Activated CD4-positive, alpha-beta T cell treated with anti-CD3 and anti-CD28 coated beads, Interleukin-10, Interleukin-2, amounts not matched to agents 100 ng/mL and 50 ng/mL, durations not matched to agents 16 hours and 8 hours (primary cell): ENCODE results near the gene RRAS2.
"Not testable (repeated sequence)": the region's sequence is repeated elsewhere in the genome, so short reads cannot be mapped to it uniquely, and the experiment has no call there.

ENCODE experiments used
- DNase-seq: peaks from one replicate; pipeline ENCODE4 v3.0.0-alpha.2; 2020

Gene RRAS2

DNA sequence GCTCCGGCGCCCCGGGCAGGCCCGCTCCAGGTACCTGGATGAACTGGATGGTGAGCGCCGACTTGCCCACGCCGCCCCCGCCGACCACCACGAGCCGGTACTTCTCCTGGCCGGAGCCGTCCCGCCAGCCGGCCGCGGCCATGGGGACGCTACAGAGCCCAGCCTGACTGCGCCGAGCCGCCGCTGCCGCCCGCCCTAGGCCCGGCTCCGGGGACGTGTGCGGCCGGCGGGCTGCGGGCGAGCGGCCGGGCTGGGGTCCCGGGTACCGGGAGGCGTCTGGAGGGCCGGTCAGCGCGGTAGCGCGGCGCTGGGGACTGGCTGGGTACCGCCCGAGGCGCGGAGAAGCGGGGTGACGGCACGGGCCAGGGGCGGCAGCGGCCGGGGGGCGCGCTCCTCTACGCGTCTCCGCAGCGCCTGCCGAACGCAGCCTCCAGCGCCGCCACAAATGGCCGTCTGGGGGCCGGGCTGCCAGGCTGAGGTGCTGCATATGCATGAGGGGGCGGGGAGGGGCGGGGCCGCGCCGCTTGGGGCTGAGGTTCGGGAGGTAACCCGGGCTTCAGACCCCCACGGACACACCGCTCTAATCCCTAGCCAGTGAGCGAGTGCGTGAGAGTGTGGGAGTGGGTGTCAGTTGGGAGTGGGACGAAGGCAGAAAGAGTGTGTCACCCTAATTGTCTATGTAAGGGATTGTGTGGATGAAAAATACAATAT, at the start of gene RRAS2:
RRAS2 (minus strand) TSS at position 455 of the 711 bp plus-strand sequence; CDS start at position 142, 313 bp downstream.
- peak; percentile 86 for DNase-seq

DNA sequence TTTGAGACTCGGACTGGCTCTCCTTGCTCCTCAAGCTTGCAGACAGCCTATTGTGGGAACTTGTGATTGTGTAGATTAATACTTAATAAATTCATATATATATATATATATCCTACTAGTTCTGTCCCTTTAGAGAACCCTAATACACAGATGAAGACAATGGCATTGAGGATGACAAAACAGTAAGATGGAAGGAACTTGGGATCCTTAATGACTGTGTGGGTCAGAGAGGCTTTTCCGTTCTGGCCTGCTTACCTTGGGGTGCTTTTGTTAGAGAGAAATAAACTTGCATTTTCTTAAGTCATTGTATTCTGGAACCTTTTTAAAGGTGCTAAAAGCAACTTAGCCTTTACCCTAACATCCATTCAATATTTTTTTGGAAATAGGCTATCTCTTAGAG, 49.6 kb upstream of the RRAS2 start:
- no peak for DNase-seq

DNA sequence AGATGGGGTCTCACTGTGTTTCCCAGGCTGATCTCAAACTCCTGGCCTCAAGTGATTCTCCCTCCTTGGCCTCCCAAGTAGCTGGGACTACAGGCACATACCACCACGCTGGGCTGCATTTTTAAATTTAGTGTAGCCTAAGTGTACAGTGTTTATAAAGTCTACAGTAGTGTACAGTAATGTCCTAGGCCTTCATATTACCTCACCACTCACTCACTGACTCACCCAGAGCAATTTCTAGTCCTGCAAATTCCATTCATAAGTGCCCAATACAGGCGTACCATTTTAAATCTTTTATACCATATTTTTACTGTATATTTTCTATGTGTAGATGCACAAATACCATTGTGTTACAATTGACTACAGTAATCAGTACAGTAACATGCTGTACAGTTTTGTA, 47.1 kb upstream of the RRAS2 start:
- DNase-seq, result not testable (repeated sequence)

DNA sequence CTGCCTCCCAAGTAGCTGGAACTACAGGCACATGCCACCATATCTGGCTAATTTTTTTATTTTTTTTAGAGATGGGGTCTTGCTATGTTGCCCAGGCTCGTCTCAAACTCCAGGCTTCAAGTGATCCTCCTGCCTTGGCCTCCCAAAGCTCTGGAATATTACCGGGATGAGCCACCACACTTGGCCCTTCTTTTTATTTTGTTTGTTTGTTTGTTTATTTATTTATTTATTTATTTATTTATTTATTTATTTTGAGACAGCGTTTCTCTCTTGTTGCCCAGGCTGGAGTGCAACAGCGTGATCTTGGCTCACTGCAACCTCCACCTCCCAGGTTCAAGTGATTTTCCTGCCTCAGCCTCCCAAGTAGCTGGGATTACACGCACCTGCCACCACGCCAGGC, 44.5 kb upstream of the RRAS2 start:
- not testable (repeated sequence) for DNase-seq

DNA sequence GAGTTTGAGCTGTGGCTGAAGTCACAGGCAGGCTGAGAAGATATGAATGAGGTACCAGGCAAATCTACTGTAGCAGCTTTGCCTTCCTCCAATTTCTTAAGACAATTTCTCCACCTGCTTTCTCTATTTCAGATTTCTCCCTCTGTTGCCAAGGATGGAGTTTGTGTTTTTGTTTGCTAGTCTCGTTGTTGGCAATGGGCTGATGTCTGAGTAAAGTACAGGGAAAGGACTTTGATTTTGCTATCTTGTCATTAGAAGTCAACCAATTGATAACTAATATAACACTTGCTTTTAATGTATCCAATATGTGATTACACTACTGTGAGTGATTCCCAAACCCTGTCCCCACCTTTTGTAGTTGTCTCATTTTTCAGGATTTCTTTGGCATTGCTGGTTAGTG, 40.1 kb upstream of the RRAS2 start:
- no peak for DNase-seq

DNA sequence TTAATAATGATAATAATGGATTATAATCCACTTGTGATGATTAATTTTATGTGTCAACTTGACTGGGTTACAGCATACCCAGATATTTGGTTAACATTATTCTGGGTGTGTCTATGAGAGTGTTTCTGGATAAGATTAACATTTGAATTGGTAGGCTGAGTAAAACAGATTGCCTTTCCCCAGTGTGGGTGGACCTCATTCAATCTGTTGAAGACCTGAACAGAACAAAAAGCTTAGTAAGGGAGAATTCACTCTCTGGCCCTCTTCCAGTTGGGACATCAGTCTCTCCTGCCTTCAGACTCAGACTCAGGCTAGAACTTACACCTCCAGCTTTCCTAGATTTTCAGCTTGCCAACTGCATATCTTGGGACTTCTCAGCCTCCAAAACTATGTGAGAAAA, 37.3 kb upstream of the RRAS2 start:
- no peak for DNase-seq

DNA sequence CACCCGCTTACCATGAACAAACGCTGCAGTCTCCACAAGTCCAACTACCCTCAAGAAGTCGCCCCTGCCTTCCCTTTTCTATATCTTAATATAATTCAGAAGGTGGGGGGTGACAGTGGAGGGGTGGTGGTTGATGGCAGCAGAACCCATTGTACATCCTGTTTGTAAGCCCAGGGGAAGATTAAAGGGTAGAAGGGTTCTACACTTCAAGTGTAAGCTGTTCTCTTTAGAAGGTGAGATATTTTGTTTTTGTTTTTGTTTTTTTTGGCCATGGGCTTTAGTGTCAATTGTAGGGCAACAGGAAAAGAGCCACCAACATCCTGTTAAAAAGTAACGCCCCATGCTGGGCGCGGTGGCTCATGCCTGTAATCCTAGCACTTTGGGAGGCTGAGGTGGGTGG, 34.9 kb upstream of the RRAS2 start:
- no peak for DNase-seq

DNA sequence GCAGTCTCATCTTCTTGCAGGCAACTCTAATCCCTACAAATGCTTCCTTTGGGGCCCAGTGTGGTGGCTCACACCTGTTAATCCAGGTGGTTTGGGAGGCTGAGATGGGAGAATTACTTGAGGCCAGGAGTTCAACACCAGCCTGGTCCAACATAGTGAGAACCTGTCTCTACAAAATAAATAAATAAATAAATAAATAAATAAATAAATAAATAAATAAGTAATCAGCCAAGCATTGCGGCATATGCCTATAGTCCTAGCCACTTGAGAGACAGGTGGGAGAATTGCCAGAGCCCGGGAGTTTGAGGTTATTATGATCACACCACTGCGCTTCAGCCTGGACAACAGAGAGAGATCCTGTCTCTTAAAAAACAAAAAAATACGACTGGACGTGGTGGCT, 34.1 kb upstream of the RRAS2 start:
- no peak for DNase-seq

DNA sequence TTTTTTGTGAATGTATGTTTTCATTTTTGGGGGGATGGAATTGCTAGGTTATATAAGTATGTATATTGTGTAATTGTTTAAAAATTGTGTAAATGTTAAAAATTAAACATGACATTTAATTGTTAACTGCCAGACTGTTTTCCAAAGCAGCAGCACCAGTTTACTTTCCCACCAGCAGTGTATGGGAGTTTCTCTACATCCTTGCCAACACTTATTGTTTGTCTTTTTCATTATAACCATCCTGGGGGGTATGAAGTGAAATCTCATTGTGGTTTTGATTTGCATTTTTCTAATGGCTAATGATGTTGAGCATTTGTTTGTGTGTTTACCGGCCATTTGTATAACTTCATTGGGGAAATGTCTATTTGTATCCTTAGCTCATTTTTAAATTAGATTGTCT, 31.7 kb upstream of the RRAS2 start:
- DNase-seq, result no peak

DNA sequence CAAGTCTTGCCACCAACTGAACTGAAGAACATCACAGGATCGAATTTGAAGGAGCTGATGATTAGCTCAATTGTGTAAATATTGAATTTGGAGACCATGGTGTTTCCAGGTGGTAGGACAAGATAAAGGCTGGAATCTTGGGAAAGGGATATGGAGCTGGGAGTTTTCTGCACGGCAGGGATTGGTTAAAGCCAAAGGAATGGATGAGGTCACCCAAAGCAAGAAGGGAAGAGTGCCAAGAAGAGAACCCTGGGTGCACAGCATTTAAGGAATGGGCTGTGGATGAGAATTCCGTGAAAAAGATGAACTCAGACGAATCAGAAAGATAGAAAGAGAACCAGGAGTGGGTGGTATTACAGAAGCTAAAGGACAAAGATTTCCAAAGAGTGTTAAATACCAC, 29.4 kb upstream of the RRAS2 start:
- no peak for DNase-seq

DNA sequence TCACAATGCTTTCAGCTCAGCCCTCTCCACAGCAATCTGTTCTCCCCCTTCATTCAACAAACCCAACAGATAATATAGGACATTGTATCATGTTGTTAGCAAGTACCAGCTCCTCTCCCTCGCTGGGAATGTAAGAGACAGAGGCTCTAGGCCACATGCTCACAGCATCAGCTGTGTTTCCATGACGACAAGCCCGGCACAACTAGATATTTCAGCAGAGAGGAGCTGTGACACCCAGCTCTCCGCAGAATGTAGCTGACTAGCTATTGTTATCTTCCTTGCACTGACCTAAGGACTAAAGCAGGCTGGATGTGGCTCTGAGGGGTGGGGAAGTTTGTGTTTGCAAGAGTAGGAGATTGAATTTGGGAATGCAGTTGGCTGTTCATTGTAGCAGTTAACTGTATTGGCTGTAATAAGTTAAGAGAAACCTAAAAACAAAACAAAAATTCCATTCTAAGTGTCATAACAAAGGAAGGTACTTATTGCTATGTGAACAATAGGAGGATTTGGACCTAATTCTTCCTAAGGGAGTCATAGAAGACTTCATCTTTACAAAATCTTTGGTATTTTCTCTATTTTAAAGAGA, 28.0 kb upstream of the RRAS2 start:
- DNase-seq, result no peak

DNA sequence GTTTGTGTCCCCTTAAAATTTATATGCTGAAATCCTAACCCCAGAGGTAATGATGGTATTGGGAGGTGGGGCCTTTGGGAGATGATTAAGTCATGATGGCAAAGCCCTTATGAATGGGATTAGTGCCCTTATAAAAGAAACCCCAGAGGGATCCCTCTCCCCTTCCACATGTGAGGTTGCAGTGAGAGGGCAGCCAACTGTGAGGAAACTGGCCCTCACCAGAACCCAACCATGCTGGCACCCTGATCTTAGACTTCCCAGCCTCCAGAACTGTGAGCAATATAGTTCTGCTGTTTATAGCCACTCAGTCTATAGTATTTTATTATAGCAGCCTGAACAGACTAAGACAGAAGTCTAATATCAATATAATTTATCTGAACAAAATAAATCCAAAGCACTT, 27.1 kb upstream of the RRAS2 start:
- DNase-seq, result no peak

DNA sequence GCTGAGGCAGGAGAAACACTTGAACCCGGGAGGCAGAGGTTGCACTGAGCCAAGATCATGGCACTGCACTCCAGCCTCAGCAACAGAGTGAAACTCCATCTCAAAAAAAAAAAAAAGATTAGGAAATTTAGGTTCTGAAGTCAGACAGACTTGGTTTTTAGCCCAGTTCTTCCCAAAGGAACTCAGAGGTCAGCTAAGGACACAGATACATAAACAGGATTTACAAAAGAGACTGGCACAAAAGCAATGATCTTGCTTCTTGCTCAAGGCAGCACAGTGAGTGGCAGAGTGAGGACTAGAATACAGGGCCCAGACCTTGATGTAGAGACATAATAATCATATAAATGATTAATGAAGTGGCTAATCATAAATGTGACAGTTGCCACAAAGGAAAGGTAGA, 25.4 kb upstream of the RRAS2 start:
- no peak for DNase-seq

DNA sequence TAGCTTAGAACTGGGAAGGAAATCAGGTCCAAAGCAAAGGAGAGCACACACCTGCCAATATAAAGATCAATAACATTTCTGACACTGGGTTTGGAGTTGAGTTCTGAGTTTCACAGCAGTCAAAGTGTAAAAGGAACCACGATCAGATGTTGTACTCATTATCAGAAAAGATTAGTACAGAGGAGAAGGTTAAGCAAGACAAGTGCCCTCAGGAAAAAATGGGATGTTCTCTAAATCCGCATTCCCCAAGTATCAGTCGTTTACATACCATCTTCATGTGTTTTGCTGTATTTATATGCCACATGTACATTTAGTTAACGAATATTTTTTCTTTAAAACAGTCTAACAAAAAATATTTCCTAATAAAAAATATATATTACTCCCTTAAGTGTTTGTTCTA, 23.0 kb upstream of the RRAS2 start:
- DNase-seq, result no peak

DNA sequence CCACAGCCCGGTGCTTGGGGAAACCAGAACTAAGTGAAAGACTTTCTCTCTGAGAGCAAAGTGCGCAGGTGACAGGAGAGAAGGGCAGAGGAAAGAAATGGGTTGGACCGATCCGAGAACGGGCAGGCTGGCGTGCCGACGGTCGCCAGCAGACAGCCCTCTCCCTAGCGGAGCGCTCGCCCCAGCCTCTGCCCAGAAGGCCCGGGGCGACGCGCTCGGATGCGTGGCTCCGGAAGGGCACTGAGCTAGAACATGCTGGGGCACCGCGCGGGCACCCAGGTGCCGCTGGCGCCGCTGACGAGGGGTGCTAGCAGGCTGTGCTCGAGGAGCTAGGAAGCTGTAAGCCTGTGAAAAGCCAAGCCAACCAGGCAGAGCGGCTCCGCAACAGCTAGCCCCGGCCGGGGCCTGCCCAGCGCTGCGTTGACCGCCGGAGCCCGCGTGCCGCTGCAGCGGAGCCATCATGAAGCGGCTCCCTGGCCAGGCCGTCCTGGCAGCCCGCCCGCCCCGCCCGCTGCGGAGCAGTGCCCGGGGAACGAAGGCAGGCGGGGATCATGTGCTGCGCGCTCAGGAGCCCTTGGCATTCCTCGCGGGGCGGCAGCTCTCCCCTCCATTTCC, 22.1 kb upstream of the RRAS2 start:
- DNase-seq, result peak; percentile 63

DNA sequence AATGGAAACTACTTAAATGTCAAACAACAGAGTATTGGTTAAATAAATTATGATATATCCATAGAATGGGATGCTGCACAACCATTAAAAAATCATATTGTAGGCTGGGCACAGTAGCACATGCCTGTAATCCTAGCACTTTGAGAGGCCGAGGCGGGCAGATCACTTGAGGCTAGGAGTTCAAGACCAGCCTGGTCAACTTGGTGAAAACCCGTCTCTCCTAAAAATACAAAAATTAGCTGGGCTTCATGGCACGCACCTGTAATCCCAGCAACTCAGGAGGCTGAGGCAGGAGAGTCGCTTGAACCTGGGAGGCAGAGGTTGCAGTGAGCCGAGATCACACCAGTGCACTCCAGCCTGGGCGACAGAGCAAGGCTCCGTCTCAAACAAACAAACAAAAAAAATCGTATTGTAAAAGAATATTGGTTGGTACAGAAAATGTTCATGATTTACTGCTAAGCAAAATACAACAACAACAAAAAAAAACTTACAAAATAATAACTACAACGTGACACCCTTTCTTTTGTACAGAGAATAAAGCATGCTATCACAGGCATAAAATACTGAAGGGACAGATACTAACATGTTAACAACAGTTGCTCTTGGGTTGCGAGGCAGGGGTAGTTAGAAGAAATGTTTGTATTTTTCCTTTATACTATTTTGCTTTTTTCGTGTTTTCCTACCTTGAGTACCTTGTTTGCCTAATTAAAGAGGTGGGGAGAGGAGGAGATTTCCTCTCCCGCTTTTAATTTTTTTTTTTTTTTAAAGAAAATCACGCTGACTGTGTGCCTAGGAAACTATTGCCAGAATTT, 21.3 kb upstream of the RRAS2 start:
- no peak for DNase-seq

DNA sequence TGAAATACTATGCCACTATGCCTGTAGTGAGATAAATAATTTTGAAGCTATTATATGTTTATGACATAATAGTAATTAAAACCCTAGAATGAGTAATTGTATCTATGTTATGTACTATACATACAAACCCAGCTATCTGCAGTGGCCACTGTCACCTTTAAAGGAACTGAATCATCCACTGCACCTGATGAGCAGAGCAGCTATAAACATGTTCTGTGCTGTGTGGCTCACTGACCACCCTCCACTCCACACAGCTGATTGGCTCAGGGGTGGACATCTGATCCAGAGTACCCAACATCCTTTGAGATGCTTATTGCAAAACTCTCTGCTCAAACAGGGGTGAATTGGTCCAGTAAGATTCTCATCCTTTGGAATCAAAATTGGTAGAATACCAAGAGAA, 19.2 kb upstream of the RRAS2 start:
- no peak for DNase-seq

DNA sequence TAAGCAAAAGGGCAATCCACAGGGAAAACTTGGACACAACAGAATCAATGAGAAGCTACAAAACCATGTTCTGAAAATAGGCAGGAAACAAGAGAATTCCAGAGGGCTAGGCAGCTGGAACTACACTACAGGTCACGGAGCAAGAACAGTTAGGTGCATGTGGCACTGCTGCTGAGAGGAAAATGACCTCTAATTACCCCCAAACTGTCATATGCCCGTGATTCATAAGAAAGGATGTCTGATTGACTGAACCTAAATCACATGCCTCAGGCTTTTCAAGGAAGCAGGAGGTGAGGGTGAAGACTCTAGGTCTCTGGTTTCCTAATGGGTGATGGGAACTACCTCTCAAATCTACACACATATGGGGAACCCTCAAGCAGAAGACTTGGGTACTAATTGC, 17.9 kb upstream of the RRAS2 start:
- peak; percentile 19 for DNase-seq

DNA sequence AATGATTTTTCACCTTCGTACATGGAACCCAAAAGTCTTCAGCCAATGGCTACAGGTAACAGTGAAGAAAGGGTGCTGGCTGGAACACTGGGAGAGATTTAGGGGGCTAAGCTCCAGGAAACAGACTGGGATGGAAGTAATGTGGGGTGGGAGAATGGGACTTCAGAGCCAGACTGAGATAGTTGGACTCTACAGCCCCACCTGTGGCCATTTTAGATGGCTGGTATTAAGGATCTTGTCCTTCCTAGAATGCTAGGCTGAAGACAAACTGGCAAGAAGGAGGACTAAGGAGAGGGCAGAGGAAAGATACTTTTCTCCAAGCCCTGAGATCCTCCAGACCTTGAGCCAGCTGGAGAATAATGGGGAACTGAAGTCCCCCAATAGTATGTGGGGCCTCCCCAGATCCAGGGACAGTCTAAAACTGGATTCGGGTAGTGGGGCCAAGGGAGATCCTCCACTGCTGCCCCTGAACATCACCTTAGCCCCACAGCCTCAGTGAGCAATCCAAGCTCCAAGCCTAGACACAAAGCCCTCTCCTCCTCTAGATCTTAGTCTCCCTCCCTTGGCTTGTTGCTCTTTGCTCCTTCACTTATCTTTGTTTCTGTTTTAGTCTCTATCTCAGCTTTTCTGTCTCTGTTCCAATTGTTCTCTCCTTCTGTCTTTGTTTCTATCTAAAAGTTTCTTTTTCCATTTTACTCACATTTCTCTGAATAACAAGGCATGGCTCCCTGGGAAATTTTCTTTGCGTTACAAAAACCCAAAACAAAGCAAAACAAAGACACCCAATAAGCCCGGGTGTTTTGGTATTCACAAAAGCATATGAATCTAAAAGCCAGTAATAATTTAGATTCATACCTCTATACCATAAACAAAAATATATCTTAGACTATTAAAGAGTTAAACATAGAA, 16.2 kb upstream of the RRAS2 start:
- peak; percentile 64 for DNase-seq

DNA sequence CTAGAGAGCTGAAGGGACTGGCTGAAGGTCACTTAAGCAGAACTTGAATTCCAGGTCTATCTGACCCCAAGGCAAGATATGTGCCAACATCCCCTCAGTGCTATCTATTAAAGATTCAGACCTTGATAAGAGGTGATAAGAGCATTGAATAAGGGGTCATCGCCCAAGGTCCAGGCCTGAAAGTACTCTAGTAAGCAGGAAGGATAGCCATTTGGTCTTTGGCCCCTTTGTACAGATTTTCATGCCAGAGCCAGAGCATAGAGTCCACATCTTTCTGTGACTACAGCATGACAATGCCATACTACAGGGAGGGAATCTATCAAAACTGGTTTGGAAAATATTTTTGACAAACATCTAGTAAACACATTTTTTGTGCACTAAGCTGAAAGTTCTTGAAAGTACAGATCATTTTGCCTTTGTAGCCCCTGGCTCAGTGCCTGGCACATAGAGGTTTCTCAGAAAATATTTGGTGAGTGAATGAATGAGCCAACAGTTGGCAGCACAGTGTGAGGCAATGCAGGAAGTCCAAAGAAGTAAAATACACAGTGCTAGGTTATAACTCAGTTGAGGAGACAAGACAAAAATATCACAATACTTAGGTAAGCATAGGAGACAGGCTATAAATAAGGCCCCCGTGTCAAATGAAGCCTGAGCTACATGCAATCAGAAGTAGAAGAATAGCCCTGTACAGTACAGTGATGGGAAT, 15.1 kb upstream of the RRAS2 start:
- DNase-seq, result peak; percentile 23

DNA sequence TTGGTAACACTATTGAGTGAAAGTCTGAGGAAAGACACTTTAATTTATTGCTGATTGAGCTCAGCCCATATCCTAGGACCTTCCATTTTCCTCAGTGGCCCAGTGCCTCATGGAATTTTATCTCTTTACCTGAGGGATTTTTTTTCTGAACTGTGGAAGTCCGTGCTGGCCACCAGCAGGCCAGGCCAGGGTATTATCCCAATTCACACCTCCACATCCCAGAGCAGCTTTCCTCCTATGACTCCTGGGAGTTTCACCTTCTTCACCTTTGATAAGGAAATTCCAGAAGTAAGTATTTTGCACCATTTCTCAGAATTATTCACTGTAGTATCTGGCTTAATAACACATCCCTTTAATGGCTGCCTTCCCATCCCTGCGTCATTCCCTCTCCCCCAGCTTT, 13.0 kb upstream of the RRAS2 start:
- DNase-seq, result no peak

DNA sequence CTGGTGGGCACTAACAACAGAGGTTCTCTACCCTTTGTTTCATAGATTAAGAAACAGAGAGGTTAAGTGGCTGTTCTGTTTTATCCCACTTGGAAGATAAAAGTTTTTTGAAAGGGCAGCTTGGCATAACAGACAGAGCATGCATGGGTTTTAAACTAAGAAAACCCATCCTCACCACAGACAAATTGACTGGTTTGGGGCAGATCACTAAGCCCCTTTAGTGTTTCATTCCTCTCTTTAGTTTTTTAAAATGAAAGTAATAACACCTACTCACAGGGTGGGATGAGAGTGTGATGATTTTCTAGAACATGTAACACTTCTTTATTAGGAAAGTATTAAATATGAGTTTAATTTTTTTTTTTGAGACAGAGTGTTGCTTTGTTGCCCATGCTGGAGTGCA, 12.3 kb upstream of the RRAS2 start:
- no peak for DNase-seq
